NCI-H146 (cell line): ENCODE results near the gene ARHGEF28.

Experiments used
- DNase-seq: peaks from one replicate; lab custom pipeline; 2025; lab: John Stamatoyannopoulos, UW

The ARHGEF28 gene

DNA sequence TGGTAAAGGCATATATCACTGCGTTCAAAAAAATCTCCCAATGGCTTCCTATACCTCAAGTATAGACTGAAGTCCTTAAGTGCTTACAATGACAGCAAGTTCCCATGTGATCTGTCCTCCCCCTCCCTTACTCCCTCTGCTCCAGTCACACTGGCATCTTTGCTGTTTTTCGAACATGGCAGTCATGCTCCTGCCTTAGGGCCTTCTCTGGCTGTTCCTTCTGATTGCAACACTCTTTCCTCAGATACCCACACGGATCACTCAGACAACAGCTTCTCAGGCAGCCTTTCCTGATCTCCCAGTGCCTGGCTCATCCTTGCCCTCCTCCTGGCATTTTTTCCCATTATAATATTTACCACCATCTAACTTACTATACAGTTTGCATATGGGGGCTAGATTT is 232.8 kb downstream of the ARHGEF28 start:
- DNase-seq: no peak

DNA sequence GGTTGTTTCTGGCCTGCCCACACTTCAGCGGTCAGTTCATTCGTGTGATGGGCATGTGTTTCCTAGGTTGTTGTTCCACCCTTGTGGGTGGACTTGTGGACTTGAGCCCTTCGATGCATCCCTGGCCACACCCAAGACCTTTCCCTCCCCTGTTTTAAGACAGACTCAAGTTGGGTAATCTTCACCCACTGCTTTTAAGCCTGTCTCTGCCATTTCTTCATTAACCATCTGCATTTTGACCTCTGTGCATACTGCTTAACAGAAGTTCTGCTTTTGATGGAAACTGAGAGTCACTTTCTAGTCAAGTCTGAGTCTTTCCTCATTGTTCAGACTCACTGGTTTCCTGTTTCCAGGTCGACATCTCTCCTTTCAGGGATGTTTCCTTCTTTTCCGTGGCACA is 233.7 kb downstream of the ARHGEF28 start:
- no peak for DNase-seq

DNA sequence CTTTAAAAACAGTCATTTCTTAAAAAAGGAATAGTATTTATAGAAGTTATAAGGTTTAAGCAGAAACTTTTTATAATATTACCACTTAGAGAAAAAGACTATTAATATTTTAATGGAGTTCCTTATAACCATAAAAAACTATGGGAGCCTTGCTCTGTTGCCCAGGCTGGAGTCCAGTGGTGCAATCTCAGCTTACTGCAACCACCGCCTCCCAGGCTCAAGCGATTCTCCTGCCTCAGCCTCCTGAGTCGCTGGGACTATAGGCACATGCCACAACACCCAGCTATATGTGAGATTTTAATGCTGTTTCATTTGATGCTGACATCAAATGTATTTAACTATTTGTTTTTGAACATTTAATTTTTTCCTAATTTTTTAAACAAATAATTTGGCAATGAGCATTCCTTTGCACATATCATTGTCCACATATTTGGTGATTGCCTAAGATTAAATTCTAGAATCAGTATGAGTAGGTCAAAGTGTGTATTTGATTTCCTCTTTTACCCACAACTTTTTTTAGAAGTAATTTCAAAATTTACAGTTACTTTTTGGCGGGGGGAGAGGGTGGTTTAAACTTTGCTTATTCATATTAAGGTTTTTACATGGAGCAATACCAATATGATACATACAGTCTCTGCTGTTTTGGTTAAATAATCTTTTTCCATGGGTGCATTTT is 235.5 kb downstream of the ARHGEF28 start:
- DNase-seq: no peak

GRCh38 chr5:73862796-73863195 is 236.8 kb downstream of the ARHGEF28 start:
- no peak for DNase-seq

- no peak for DNase-seq
These were observed 237.9 kb downstream of the ARHGEF28 start for GRCh38 chr5:73863876-73864275.

GRCh38 chr5:73865315-73865714 is 239.3 kb downstream of the ARHGEF28 start:
- DNase-seq: no peak

- no peak for DNase-seq
These were observed 241.6 kb downstream of the ARHGEF28 start for GRCh38 chr5:73867345-73868335.

- DNase-seq: no peak
These were observed 257.6 kb downstream of the ARHGEF28 start for GRCh38 chr5:73883646-73884045.

DNA sequence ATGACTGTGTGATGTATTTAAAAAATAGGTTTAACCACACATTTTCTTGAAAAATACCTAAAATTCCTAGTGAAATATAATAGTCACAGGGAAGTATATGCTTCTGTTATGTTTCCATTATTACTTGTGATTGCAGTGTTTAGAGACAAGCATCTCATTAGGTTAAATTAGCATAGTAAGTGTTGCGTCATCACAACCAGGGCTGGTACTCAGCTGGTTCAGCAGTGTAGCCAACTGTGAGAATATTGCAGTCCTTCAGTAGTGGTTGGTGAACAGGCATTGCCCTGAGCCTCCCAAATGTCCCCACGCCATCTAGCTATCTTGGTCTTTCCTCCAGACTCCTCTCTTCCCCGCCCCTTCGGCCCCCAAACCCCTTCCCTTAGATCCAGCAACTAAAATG is 261.7 kb downstream of the ARHGEF28 start:
- DNase-seq: no peak

- no peak for DNase-seq
These were observed 264.6 kb downstream of the ARHGEF28 start for GRCh38 chr5:73890569-73890968.

GRCh38 chr5:73892218-73892617 is 266.2 kb downstream of the ARHGEF28 start:
- no peak for DNase-seq

DNA sequence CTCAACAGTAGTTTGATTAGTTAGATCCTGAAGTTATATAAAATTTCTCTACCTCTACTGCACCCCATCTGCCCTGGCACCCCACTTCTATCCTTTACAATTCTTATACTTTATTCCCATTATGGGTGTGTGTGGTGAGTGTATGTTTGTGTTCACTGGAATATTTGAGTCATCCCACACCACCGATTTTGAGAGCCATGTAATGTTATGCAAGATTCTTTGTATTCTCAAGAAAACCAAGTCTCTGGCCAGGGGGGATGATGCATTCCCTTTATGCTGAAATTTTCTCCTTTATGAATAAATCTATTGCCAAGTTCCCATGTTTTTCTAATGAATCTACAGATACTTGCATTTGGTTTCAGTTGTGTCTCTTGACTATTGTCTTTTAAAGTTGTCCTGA is 266.8 kb downstream of the ARHGEF28 start:
- no peak for DNase-seq

GRCh38 chr5:73893813-73894212 is 267.8 kb downstream of the ARHGEF28 start:
- DNase-seq: no peak

GRCh38 chr5:73894860-73895259 is 268.9 kb downstream of the ARHGEF28 start:
- no peak for DNase-seq

- no peak for DNase-seq
These were observed 269.5 kb downstream of the ARHGEF28 start for GRCh38 chr5:73895471-73895870.

- no peak for DNase-seq
These were observed 270.1 kb downstream of the ARHGEF28 start for GRCh38 chr5:73896097-73896496.

DNA sequence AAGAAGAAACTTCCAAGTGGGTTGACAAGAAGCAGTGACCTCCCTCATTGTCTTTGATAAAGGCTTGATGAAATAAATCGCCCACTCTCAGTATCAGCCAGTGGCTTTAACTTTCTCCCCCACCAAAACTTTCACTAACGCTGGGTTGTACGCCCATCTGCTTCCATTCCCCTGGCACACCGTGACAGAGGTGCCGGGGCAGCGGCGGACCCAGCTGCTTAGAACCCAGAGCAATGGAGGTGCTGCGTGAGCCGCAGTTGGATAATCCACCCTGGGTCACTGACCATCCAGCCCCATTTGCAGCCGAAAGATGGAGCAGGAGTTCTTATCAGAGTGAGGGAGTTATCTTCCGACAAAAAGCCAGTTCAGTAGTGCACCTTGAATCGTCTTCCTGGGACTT is 270.7 kb downstream of the ARHGEF28 start:
- DNase-seq: no peak

- no peak for DNase-seq
These were observed 271.9 kb downstream of the ARHGEF28 start for GRCh38 chr5:73897893-73898292.

GRCh38 chr5:73899055-73899454 is 273.1 kb downstream of the ARHGEF28 start:
- DNase-seq: no peak

DNA sequence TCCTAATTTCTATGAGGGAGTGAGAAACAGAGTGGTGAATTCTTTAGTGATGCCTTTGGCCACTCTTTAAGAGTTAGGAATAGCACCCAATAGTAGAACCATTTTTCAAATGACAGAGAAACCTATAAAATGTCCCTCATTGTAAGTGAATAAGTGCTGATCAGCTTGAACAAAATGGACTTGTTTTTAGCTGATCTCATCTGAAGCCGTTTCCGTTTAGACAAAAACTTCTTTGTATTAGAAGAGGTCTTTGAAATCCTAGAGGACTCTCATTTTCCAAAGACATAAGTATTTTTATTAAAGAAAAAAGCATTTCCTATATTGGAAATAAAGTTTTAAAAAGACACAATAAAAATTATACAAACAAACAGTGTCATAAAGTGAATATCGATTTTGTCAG is 273.9 kb downstream of the ARHGEF28 start:
- no peak for DNase-seq

DNA sequence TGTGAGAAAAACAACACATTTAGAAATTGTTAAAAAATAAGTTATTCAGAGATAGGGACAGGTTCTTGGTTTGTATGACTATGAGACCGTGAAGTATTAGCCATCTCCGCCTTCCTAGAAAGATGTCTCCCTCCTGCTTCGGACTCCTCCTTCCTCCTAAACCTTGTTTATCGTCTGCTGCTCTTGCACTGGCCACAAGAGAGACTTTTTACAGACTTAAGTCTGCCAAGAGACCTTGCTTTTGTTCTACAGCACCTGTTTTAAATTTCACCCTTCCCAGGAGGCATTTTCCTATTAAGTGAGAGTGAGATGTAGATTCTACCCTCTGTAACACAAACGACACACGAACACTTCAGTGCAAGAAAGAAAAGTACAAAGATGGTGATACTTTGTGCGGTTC is 274.6 kb downstream of the ARHGEF28 start:
- DNase-seq: no peak

DNA sequence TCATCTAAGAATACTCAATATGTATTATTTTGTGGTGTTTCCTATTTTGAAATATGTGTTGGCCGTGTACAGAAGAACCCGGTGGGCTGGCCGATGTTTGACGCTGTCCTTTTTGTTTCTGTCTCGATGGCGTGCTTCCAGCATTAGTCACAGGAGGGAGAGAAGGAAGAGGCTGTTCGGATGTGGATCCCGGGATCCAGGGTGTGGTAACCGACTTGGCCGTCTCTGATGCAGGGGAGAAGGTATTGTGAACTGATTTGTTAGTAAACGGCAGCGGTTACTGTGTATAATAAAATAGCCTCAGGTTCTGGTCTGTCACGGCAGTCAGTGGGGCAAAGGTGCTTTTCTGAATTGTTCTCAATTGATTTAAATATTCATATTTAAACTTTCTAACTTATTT is 275.0 kb downstream of the ARHGEF28 start:
- DNase-seq: no peak

- no peak for DNase-seq
These were observed 275.5 kb downstream of the ARHGEF28 start for GRCh38 chr5:73901455-73901854.
